Kidney tubule cell (primary cell): ENCODE results near the gene ANK2.

Source experiments
- DNase-seq: peaks from one replicate; pipeline ENCODE4 v3.0.0-alpha.2; 2018; ENCODE audit warnings: low spot score

Gene ANK2

GRCh38 chr4:113289766-113290165 lies 240.3 kb downstream of the ANK2 start:
- no peak for DNase-seq

GRCh38 chr4:113290666-113291065 lies 241.2 kb downstream of the ANK2 start:
- DNase-seq, result no peak

GRCh38 chr4:113292371-113293042 lies 243.1 kb downstream of the ANK2 start:
- DNase-seq, result no peak

GRCh38 chr4:113293043-113293560 lies 243.6 kb downstream of the ANK2 start:
- peak; percentile 27 for DNase-seq

- peak; percentile 39 for DNase-seq
Measured at GRCh38 chr4:113293674-113294073, 244.2 kb downstream of the ANK2 start.

GRCh38 chr4:113294908-113295307 lies 245.5 kb downstream of the ANK2 start:
- DNase-seq, result no peak

- DNase-seq, result peak; percentile 85
Measured at GRCh38 chr4:113300471-113300928, 251.0 kb downstream of the ANK2 start.

GRCh38 chr4:113302051-113302450 lies 252.6 kb downstream of the ANK2 start:
- DNase-seq, result no peak

- DNase-seq, result no peak
Measured at GRCh38 chr4:113303315-113303714, 253.9 kb downstream of the ANK2 start.

GRCh38 chr4:113311047-113311446 lies 261.6 kb downstream of the ANK2 start:
- peak; percentile 73 for DNase-seq

GRCh38 chr4:113312529-113312928 lies 263.1 kb downstream of the ANK2 start:
- no peak for DNase-seq

GRCh38 chr4:113314426-113314825 lies 265.0 kb downstream of the ANK2 start:
- DNase-seq, result no peak

- DNase-seq, result peak; percentile 13
Measured at GRCh38 chr4:113316879-113317278, 267.4 kb downstream of the ANK2 start.

- peak; percentile 23 for DNase-seq
Measured at GRCh38 chr4:113317523-113317922, 268.1 kb downstream of the ANK2 start.

GRCh38 chr4:113322736-113323135 lies 273.3 kb downstream of the ANK2 start:
- no peak for DNase-seq

GRCh38 chr4:113325876-113326615 lies 276.6 kb downstream of the ANK2 start:
- DNase-seq, result peak; percentile 37

- DNase-seq, result peak; percentile 29
Measured at GRCh38 chr4:113327494-113327893, 278.0 kb downstream of the ANK2 start.

GRCh38 chr4:113328514-113328913 lies 279.1 kb downstream of the ANK2 start:
- DNase-seq, result peak; percentile 15

GRCh38 chr4:113330200-113330599 lies 280.7 kb downstream of the ANK2 start:
- DNase-seq, result no peak

GRCh38 chr4:113331811-113332210 lies 282.4 kb downstream of the ANK2 start:
- DNase-seq, result no peak

GRCh38 chr4:113332701-113333100 lies 283.2 kb downstream of the ANK2 start:
- no peak for DNase-seq

GRCh38 chr4:113335746-113336145 lies 286.3 kb downstream of the ANK2 start:
- DNase-seq, result peak; percentile 49

- peak; percentile 85 for DNase-seq
Measured at GRCh38 chr4:113336556-113336955, 287.1 kb downstream of the ANK2 start.
